Progenitor cell of endocrine pancreas (in vitro differentiated cells): ENCODE data around the gene CCSER1. TPM values are rescaled to one million over a fixed set of nuclear protein-coding genes. Genes with fewer than 3 reads are reported as not detected.

Source experiments
- DNase-seq: peaks from one replicate; pipeline ENCODE4 v3.0.0; 2021; ENCODE audit warnings: low spot score; ENCODE audit not compliant: unreplicated experiment
- H3K27ac Mint-ChIP-seq: 2 replicates; pipeline ENCODE4 v1.8.0; 2021; ENCODE audit warnings: mild to moderate bottlenecking, moderate library complexity, mixed read lengths
- H3K27me3 Mint-ChIP-seq: 2 replicates; pipeline ENCODE4 v1.8.0; 2021; ENCODE audit warnings: mixed read lengths
- H3K36me3 Mint-ChIP-seq: 2 replicates; pipeline ENCODE4 v1.8.0; 2022; ENCODE audit warnings: mixed read lengths; ENCODE audit not compliant: insufficient read depth
- H3K4me1 Mint-ChIP-seq: 2 replicates; pipeline ENCODE4 v1.8.0; 2021; ENCODE audit warnings: low read depth, mixed read lengths
- H3K4me3 Mint-ChIP-seq: 2 replicates; pipeline ENCODE4 v1.8.0; 2021; ENCODE audit warnings: low read depth, mild to moderate bottlenecking, moderate library complexity, mixed read lengths
- H3K9me3 Mint-ChIP-seq: 2 replicates; pipeline ENCODE4 v1.8.0; 2021; ENCODE audit warnings: low read depth, mixed read lengths
- total RNA-seq: library from RNA; stranded (reverse); gene quantifications from 2 replicates; pipeline ENCODE4 v1.2.1, GENCODE V29; 2021
- TF ChIP-seq, protein P1 (sequence below): fragments of 200-600 bp; sonication (generic); IDR thresholded peaks from one replicate; pipeline ENCODE4 v1.5.0; 2021; ENCODE audit warnings: antibody characterized with exemption, mild to moderate bottlenecking; ENCODE audit not compliant: unreplicated experiment

The CCSER1 gene
- total RNA-seq, 1 donor from 2014 or later: 11.6 TPM

- Mint-ChIP-seq H3K4me1 (peaks cover 10% of the 10 kb centered on the region), H3K9me3 (peaks cover 4% of the 10 kb centered on the region), H3K36me3 (no peaks in the 10 kb centered on the region), H3K27me3 (no peaks in the 10 kb centered on the region), H3K27ac (no peak overlapping the region), H3K4me3 (no peak overlapping the region)
- TF ChIP-seq, protein P1, sequence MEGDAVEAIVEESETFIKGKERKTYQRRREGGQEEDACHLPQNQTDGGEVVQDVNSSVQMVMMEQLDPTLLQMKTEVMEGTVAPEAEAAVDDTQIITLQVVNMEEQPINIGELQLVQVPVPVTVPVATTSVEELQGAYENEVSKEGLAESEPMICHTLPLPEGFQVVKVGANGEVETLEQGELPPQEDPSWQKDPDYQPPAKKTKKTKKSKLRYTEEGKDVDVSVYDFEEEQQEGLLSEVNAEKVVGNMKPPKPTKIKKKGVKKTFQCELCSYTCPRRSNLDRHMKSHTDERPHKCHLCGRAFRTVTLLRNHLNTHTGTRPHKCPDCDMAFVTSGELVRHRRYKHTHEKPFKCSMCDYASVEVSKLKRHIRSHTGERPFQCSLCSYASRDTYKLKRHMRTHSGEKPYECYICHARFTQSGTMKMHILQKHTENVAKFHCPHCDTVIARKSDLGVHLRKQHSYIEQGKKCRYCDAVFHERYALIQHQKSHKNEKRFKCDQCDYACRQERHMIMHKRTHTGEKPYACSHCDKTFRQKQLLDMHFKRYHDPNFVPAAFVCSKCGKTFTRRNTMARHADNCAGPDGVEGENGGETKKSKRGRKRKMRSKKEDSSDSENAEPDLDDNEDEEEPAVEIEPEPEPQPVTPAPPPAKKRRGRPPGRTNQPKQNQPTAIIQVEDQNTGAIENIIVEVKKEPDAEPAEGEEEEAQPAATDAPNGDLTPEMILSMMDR: no peak
- DNase-seq: no peak
Measured at GRCh38 chr4:90159193-90159592, 32.0 kb downstream of the CCSER1 start.

DNA sequence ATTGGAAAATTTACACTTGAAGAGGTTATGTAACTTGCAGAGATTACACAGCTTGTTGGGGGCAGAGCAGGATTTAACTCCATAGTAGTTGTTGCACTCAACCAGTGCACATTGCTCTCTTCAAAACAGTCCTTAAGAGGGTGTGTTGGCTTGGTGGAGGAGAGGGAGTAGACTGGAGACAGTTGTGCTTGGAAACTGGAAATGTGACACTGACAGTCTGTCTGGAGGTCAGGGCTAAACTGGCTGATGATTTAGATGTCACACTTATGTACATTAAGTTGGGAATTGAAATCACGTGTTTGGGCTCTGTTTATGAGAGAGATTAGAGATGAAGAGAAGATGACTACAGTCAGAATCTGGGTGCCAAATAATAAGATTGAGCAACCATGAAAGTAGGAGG lies 32.9 kb downstream of the CCSER1 start:
- TF ChIP-seq, protein P1: no peak
- peaks cover 4% of the 10 kb centered on the region for H3K9me3 Mint-ChIP-seq
- no peak for DNase-seq
- peaks cover 10% of the 10 kb centered on the region for H3K4me1 Mint-ChIP-seq
- H3K27ac Mint-ChIP-seq: no peak overlapping the region
- H3K4me3 Mint-ChIP-seq: no peak overlapping the region
- H3K36me3 Mint-ChIP-seq: no peaks in the 10 kb centered on the region
- H3K27me3 Mint-ChIP-seq: no peaks in the 10 kb centered on the region

- Mint-ChIP-seq H3K27me3 (no peaks in the 10 kb centered on the region), H3K36me3 (no peaks in the 10 kb centered on the region), H3K27ac (no peak overlapping the region), H3K4me3 (no peak overlapping the region), H3K4me1 (peaks cover 10% of the 10 kb centered on the region), H3K9me3 (no peaks in the 10 kb centered on the region)
- TF ChIP-seq, protein P1: no peak
- no peak for DNase-seq
Measured at GRCh38 chr4:90162566-90162965, 35.4 kb downstream of the CCSER1 start.

DNA sequence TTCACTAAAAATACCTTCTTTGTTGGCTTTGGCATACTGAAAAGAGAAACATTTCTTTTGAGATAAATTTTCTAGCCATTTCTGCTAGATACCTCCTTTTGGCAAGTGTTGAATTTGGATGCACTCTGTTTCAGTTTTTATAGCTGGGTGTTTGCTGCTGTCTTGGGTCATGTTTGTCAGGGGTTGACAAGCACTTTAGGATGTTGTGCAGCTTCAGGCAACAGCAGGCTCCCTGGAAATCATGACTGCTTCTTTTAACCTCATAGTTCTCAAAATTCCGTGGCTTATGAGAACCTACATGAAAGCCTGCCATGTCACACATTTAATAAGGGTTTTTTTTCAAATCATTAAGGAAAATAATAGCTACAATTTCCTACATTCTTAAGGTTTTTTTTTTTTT lies 36.7 kb downstream of the CCSER1 start:
- H3K27me3 Mint-ChIP-seq: no peaks in the 10 kb centered on the region
- TF ChIP-seq, protein P1: no peak
- H3K4me1 Mint-ChIP-seq: peaks cover 10% of the 10 kb centered on the region
- no peak for DNase-seq
- no peaks in the 10 kb centered on the region for H3K9me3 Mint-ChIP-seq
- H3K36me3 Mint-ChIP-seq: no peaks in the 10 kb centered on the region
- no peak overlapping the region for H3K27ac Mint-ChIP-seq
- H3K4me3 Mint-ChIP-seq: no peak overlapping the region

GRCh38 chr4:90165883-90166282 lies 38.7 kb downstream of the CCSER1 start:
- H3K36me3 Mint-ChIP-seq: peaks cover 1% of the 10 kb centered on the region
- H3K27me3 Mint-ChIP-seq: no peaks in the 10 kb centered on the region
- TF ChIP-seq, protein P1: no peak
- H3K9me3 Mint-ChIP-seq: peaks cover 6% of the 10 kb centered on the region
- no peak overlapping the region for H3K27ac Mint-ChIP-seq
- no peak overlapping the region for H3K4me3 Mint-ChIP-seq
- H3K4me1 Mint-ChIP-seq: peaks cover 5% of the 10 kb centered on the region
- DNase-seq: no peak
